SJCRH30 (cell line): ENCODE results near the gene IL11. TPM values are rescaled to one million over a fixed set of nuclear protein-coding genes. Genes with fewer than 3 reads are reported as not detected.

ENCODE experiments used
- DNase-seq, 2 experiments: peaks; one replicate each; pipeline ENCODE4 v3.0.0-alpha.2; 2015 to 2020
- H3K27ac ChIP-seq: fragments of 250-450 bp; sonication (Bioruptor Pico); 2 replicates; pipeline ENCODE4 v1.5.1; 2020; ENCODE audit warnings: mild to moderate bottlenecking, moderate library complexity
- H3K27me3 ChIP-seq: fragments of 250-450 bp; sonication (Bioruptor Pico); 2 replicates; pipeline ENCODE4 v1.5.1; 2020; ENCODE audit warnings: mild to moderate bottlenecking, moderate library complexity
- H3K36me3 ChIP-seq: fragments of 250-450 bp; sonication (Bioruptor Pico); 2 replicates; pipeline ENCODE4 v1.5.1; 2020; ENCODE audit warnings: mild to moderate bottlenecking, moderate library complexity
- H3K4me1 ChIP-seq: fragments of 250-450 bp; sonication (Bioruptor Pico); 2 replicates; pipeline ENCODE4 v1.5.1; 2020; ENCODE audit warnings: mild to moderate bottlenecking, moderate library complexity
- H3K4me3 ChIP-seq: fragments of 250-450 bp; sonication (Bioruptor Pico); 2 replicates; pipeline ENCODE4 v1.5.1; 2020; ENCODE audit warnings: mild to moderate bottlenecking, moderate library complexity
- H3K9me3 ChIP-seq: fragments of 250-450 bp; sonication (Bioruptor Pico); replicated peaks from 2 replicates; pipeline ENCODE4 v1.5.1; 2020; ENCODE audit warnings: mild to moderate bottlenecking, moderate library complexity
- total RNA-seq: library from RNA; depleted of rRNA; stranded (reverse); fragments of >200 nt; shearing (Covaris generic); gene quantifications from 2 replicates; pipeline ENCODE4 v1.2.3, GENCODE V29; 2014; rRNA removed

Gene IL11
- total RNA-seq, 1 experiment from 2014 or later = 17.8 TPM

- no peaks in the 10 kb centered on the region for H3K9me3 ChIP-seq
- H3K4me3 ChIP-seq = no peak overlapping the region
- H3K4me1 ChIP-seq = no peaks in the 10 kb centered on the region
- H3K27ac ChIP-seq = no peak overlapping the region
- DNase-seq = no peak
- no peaks in the 10 kb centered on the region for H3K36me3 ChIP-seq
- peaks cover 6% of the 10 kb centered on the region; the same call in 1 of the 2 replicates for H3K27me3 ChIP-seq
Observed at GRCh38 chr19:55320844-55321419, 49.3 kb downstream of the IL11 start.

- peak; percentile 47 to 59 for DNase-seq
- Histone ChIP-seq H3K27ac (no peak overlapping the region), H3K9me3 (no peaks in the 10 kb centered on the region), H3K36me3 (no peaks in the 10 kb centered on the region), H3K4me1 (no peaks in the 10 kb centered on the region), H3K4me3 (no peak overlapping the region), H3K27me3 (peaks cover 6% of the 10 kb centered on the region; the same call in 1 of the 2 replicates)
Observed at GRCh38 chr19:55319785-55320184, 50.5 kb downstream of the IL11 start.

GRCh38 chr19:55316646-55317045, 53.6 kb downstream of the IL11 start:
- Histone ChIP-seq H3K9me3 (no peaks in the 10 kb centered on the region), H3K27ac (no peak overlapping the region), H3K36me3 (no peaks in the 10 kb centered on the region), H3K4me1 (no peaks in the 10 kb centered on the region), H3K27me3 (no peaks in the 10 kb centered on the region; the same call in 1 of the 2 replicates), H3K4me3 (no peak overlapping the region)
- DNase-seq = no peak

GRCh38 chr19:55315956-55316525, 54.2 kb downstream of the IL11 start:
- no peaks in the 10 kb centered on the region for H3K27me3 ChIP-seq
- no peak for DNase-seq
- no peaks in the 10 kb centered on the region for H3K4me1 ChIP-seq
- H3K27ac ChIP-seq = no peak overlapping the region
- H3K9me3 ChIP-seq = no peaks in the 10 kb centered on the region
- H3K4me3 ChIP-seq = no peak overlapping the region
- no peaks in the 10 kb centered on the region for H3K36me3 ChIP-seq

GRCh38 chr19:55314396-55314795, 55.9 kb downstream of the IL11 start:
- no peaks in the 10 kb centered on the region for H3K4me1 ChIP-seq
- H3K36me3 ChIP-seq = 0 out of 2 replicates have a peak, but pooled peaks cover under 1% of the 10 kb centered on the region
- H3K27ac ChIP-seq = no peak overlapping the region
- no peaks in the 10 kb centered on the region for H3K9me3 ChIP-seq
- no peak overlapping the region for H3K4me3 ChIP-seq
- DNase-seq = no peak
- H3K27me3 ChIP-seq = no peaks in the 10 kb centered on the region

Other genes starting within 250 kb of the IL11 start
- gene TNNT1, start 221.3 kb downstream of the IL11 start, total RNA-seq = 599 and 612 TPM in 2 replicates
- 2.4 and 2.5 TPM in 2 replicates for gene TNNI3, start 212.7 kb downstream of the IL11 start, total RNA-seq
- 9.1 and 14.0 TPM in 2 replicates for gene DNAAF3, start 203.8 kb downstream of the IL11 start, total RNA-seq
- gene SYT5, start 190.2 kb downstream of the IL11 start, total RNA-seq = 0.36 TPM in 1 of 2 replicates, not detected in the other
- 0.94 and 1.4 TPM in 2 replicates for gene PTPRH, start 161.0 kb downstream of the IL11 start, total RNA-seq
- 2.3 and 2.5 TPM in 2 replicates for gene TMEM86B, start 141.7 kb downstream of the IL11 start, total RNA-seq
- gene PPP6R1, start 111.4 kb downstream of the IL11 start, total RNA-seq = 39.5 and 44.9 TPM in 2 replicates
- gene HSPBP1, start 90.4 kb downstream of the IL11 start, total RNA-seq = 39.3 and 40.8 TPM in 2 replicates
- 13.2 and 15.8 TPM in 2 replicates for gene BRSK1, start 86.5 kb downstream of the IL11 start, total RNA-seq
- gene TMEM150B, start 45.1 kb downstream of the IL11 start, total RNA-seq = not detected in 2 replicates
- 21.2 and 21.6 TPM in 2 replicates for gene KMT5C, start 30.6 kb downstream of the IL11 start, total RNA-seq
- 0.45 TPM in 1 of 2 replicates, not detected in the other for gene COX6B2, start 15.7 kb downstream of the IL11 start, total RNA-seq
- not detected in 2 replicates for gene GARIN5B, start 7.2 kb downstream of the IL11 start, total RNA-seq
- not detected in 2 replicates for gene TMEM190, start 6.4 kb upstream of the IL11 start, total RNA-seq
- gene TMEM238, start 13.8 kb upstream of the IL11 start, total RNA-seq = 0.14 and 0.25 TPM in 2 replicates
- 612 and 617 TPM in 2 replicates for gene RPL28, start 15.5 kb upstream of the IL11 start, total RNA-seq
- gene UBE2S, start 37.3 kb upstream of the IL11 start, total RNA-seq = 509 and 566 TPM in 2 replicates
- not detected in 2 replicates for gene SHISA7, start 72.8 kb upstream of the IL11 start, total RNA-seq
- 63.2 and 70.8 TPM in 2 replicates for gene ISOC2, start 91.2 kb upstream of the IL11 start, total RNA-seq
- gene C19orf85, start 94.3 kb upstream of the IL11 start, total RNA-seq = not detected in 2 replicates
- 2.9 and 3.6 TPM in 2 replicates for gene ZNF628, start 106.2 kb upstream of the IL11 start, total RNA-seq
- gene NAT14, start 114.7 kb upstream of the IL11 start, total RNA-seq = 22.1 and 25.9 TPM in 2 replicates
- gene SSC5D, start 118.0 kb upstream of the IL11 start, total RNA-seq = 3.1 and 3.8 TPM in 2 replicates
- 6.8 and 6.9 TPM in 2 replicates for gene SBK2, start 166.7 kb upstream of the IL11 start, total RNA-seq
- gene SBK3, start 175.1 kb upstream of the IL11 start, total RNA-seq = 0.30 and 0.87 TPM in 2 replicates
- 5.4 and 7.5 TPM in 2 replicates for gene ZNF579, start 210.4 kb upstream of the IL11 start, total RNA-seq
- 7.9 and 10.3 TPM in 2 replicates for gene FIZ1, start 229.1 kb upstream of the IL11 start, total RNA-seq
- 2.7 and 3.2 TPM in 2 replicates for gene ZNF524, start 229.8 kb upstream of the IL11 start, total RNA-seq
- gene ZNF865, start 235.2 kb upstream of the IL11 start, total RNA-seq = 1.7 and 2.0 TPM in 2 replicates